Stimulated activated naive CD4-positive, alpha-beta T cell treated with Interleukin-2 at 50 U/mL for 16 hours (primary cell): Measurements from ENCODE around the gene BMP6.
"Not testable (repeated sequence)": the region's sequence is repeated elsewhere in the genome, so short reads cannot be mapped to it uniquely, and the experiment has no call there.

Source experiments
- DNase-seq: peaks from one replicate; lab custom pipeline; 2025; lab: John Stamatoyannopoulos, UW

BMP6 gene

DNA sequence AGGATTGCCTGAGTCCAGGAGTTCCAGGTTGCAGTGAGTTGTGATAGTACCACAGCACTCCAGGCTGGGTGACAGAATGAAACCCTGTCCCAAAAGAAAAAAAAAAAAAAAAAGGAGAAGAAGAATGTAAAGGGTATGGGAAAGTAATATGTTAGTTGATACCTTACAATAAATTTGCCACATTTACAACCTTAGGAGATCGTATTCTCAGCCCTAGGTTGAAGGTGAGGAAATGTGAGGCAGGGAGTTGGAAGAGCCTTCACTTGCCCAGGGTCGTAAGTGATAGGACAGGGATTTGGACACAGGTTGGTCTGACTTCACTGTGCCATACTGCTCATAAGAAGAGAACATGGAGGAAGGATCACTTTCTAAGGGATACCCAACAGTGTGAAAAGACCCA is 68.6 kb downstream of the BMP6 start:
- no peak for DNase-seq

DNA sequence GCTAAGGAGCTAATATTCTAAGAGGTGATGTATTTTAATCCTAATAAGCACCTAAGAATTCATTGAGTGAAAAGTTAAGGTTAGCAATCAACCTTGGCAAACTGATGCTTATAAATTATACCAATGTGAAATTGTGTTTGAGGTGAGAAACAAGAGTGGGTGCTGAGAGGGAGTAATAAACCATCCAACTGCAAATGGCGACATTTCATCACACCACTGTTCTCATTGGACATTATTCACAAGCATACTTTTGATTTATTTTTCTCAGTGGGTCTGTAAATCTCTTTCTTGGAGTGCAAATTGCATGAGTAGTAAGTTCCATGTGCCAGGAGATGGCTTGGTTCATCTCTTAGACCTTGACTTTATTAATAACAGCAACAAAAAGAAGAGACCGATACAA is 71.5 kb downstream of the BMP6 start:
- no peak for DNase-seq

DNA sequence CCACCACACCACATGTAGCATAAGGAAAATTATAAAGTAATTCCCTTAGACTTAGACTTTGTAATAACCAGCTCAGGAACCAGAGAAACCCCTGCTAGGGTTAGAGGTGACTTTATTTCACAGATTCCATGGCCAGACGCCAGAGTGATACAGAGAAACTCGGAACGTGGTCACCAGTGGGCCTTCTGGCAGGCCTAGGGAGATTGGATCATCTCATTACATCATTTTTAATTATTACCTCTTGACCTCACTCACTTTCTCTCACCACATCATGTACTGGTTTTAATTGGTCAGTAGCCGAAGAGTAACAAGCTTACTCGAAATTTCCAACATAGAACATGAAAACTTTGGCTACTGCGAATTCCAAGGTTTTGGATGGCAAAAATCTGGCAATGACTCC is 72.9 kb downstream of the BMP6 start:
- no peak for DNase-seq

DNA sequence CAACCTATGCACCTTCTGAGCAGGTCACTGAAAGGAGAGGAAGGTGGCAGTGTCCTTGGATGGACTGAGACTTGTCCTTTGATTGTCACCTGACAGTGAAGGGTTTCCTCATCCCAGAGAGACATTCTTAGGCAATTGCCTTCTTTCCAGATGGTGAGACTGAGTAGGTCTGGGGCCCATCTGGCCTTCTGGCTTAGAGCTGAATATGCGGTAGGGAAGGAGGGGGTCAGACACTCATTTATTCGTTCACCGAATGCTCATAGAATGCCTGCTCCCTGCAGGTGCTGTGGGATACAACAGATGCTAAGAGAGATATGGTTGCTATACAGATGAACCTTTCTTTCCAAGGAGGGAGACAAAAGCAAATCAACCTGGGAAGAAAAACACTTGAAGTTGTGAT is 76.8 kb downstream of the BMP6 start:
- no peak for DNase-seq

DNA sequence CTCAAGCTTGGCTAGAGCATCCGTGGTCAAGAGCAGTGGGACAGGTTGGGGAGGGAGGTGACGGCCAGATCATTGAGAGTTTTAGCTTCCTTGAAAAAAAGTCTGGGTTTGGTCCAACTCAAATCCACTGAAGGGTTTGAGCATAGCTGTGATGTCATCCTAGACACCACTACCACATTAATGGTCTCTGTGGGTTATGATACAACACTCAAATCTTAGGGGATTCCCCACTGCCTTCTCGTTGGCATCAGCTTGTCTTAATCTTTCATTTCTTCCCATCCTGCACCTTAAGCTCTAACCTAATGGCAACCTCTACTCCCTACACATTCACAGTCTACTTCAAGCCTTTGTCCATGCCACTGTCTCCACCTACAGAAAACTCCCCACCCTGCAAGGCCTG is 77.3 kb downstream of the BMP6 start:
- DNase-seq, result no peak

DNA sequence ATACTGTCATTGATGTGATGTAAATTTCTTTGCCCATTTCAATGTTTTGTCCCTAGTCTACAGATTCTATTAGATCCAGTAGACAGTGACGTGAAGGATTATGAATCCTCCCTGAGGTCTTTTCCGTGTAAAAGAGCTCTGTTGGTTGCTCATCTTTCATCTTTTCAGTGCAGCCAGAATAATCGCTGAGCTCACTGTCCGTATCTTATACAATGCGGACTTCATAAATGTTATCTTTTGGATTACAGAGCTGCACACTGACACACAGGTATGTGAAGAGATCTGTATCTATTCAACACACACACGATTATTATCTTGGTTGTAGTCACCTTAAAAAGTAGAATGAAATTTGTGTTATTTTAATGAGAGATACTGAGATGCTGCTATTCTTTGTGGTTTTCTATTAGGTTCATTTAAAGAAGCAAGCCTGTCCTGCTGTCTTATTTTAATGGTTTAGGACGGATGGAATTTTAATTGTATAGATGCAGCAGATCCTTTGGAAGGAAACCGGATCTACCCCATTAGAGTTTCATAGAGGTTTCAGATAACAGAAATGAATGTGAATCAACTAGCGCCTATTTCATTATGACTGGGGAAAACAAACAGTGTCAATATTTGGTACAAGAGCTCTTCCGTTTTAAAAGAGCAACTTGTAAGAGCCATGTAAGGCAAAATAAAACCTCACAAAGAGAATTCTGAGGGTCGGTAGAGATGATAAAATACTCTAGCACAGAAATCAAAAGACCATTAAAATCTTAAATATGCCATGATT is 79.4 kb downstream of the BMP6 start:
- DNase-seq, result no peak

DNA sequence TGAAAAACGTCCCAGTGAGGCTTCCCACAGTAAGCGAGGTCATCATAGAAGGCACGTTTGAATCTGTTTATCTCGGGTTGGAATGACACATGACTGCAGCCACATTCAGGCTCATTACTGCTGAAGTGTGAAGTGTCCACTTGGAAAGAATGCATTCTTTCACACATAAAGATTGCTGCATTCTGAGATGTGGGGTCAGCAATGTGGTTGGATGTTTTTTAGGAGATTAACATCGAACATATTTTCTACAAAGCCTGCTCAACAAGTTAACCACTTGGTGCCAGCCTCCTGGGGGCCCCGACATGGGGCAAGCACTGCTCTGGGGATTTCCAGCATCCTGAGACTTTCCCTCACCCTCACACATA is 79.9 kb downstream of the BMP6 start:
- no peak for DNase-seq

DNA sequence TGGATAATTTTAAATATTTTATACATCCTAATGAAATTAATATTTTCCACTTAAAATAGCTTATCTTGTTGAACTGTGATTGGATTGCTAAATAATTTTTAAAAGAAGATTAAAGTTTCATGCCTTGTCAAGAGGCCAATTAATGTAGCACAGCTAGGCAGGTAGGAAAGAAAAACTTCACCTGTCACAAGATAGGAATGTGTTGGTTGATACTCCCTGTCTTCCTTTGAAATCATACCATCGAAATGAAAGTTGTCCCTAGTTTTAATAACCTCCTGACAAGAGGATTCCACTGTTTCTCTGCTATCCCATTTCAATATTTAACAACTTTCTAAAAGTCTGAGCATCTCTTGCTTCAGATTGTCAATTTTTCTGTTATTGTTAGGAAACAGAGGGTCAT is 80.8 kb downstream of the BMP6 start:
- no peak for DNase-seq

GRCh38 chr6:7809346-7809745 is 83.4 kb downstream of the BMP6 start:
- DNase-seq, result no peak

- no peak for DNase-seq
These were observed 85.5 kb downstream of the BMP6 start for GRCh38 chr6:7811441-7811840.

GRCh38 chr6:7812623-7813022 is 86.7 kb downstream of the BMP6 start:
- no peak for DNase-seq

DNA sequence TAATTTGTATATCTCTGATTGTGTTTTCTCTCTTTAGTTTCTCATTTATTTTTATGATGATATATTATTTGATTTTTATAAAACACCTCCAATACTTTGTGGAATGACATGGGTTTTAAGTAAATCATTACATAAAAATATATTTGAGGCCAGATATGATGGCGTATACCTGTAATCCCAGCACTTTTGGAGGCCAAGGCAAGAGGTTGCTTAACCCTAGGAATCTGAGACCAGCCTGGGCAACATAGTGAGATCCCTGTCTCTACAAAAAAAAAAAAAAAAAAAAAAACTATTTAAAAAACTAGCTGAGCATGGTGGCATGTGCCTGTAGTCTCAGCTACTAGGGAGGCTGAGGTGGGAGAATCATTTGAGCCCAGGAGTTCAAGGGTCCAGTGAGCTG is 87.3 kb downstream of the BMP6 start:
- no peak for DNase-seq

DNA sequence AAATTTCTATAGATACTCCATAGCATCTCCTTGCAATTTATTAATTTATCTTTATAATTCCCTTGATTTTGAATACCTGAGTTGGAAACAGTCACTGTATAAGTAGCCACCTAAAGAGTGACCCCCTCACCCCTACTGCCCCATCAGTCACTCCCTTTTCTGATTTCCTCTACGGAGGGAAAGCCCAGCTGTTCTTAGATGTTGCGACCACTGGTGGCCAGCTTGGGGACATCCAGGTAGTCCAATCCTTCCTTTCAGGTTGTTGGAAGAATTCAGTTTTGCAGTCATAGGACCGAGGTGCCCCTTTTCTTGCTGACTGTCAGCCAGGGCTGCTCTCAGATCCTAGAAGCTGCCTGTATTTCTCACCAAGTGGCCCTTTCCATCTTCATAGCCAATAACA is 87.8 kb downstream of the BMP6 start:
- no peak for DNase-seq

GRCh38 chr6:7815716-7816115 is 89.8 kb downstream of the BMP6 start:
- no peak for DNase-seq

DNA sequence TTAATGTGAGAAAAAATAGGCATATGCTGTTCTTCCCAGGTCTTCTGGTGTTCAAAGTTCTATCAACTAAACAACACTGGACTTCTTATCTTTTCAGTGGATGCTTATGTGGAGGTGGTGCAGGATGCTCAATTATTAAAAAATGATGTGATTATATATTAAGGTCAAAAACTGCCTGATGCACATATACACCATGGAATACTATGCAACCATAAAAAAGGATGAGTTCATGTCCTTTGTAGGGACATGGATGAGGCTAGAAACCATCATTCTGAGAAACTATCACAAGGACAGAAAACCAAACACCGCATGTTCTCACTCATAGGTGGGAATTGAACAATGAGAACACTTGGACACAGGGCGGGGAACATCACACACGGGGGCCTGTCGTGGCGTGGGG is 91.3 kb downstream of the BMP6 start:
- not testable (repeated sequence) for DNase-seq

GRCh38 chr6:7818257-7819214 is 92.6 kb downstream of the BMP6 start:
- no peak for DNase-seq

- no peak for DNase-seq
These were observed 93.6 kb downstream of the BMP6 start for GRCh38 chr6:7819431-7820015.

DNA sequence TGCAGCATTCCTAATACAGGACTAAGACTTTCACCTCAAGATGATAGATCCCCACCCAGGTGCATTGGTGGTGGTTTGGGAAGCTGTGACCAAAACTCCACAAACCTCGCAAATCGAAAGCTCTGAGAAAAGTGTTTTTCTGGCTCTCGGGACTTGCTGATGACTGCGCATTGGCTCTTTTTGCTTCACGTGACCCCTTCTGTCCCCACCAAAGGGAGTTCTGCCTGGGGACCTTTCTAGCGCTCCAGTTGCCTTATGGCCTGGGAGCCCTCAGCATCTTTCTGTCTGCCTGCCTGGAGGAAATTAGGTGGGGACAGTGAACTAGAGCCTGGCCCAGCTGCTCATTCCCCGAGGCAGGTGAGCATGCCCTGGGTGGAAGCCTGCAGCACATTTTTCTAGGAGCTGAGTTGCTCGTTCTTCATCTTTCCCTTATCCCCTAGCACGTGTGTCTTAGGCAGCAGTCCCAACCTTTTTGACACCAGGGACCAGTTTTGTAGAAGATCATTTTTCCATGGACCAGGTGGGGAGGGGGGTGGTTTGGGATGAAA is 94.5 kb downstream of the BMP6 start:
- no peak for DNase-seq

GRCh38 chr6:7821426-7821825 is 95.5 kb downstream of the BMP6 start:
- no peak for DNase-seq

GRCh38 chr6:7823552-7823951 is 97.7 kb downstream of the BMP6 start:
- DNase-seq, result no peak

DNA sequence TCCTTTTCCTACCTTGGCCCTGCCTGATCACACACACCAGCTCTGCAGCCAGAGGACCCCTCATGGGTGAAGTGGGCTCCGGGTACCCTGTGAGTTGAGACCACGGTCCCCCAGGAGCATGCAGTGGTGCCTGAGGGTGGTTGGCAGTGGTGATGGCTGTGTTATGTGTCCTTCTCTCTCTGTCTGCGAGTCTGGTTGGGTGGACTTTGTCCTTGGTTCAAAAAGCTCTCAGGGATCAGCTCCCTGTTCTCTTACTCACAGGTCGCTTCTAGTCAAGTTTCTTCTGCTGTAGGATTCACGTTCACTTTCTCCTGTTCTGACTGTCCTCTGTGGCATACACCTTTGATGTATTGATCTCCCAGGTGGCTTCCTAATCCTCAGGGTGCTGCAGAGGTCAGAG is 100.1 kb downstream of the BMP6 start:
- no peak for DNase-seq

DNA sequence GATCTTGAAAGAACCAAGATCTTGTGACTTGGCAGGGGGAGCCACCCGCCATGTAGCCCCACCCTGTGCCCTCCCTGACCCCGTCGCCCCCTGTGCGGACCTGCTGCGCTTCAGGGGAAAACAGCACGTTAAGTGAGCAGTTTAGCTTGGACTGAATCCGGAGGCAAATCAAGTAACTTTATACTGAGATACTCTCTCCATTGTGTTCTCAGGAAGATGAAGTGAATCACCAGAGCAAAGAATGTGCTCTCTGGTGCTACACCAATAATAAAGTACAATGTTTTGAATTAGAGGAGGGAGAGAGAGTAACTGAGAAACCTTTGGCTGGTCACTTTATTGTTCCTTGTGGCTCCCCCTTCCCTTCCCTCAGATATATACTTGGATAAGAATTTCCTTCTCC is 101.2 kb downstream of the BMP6 start:
- DNase-seq, result no peak

DNA sequence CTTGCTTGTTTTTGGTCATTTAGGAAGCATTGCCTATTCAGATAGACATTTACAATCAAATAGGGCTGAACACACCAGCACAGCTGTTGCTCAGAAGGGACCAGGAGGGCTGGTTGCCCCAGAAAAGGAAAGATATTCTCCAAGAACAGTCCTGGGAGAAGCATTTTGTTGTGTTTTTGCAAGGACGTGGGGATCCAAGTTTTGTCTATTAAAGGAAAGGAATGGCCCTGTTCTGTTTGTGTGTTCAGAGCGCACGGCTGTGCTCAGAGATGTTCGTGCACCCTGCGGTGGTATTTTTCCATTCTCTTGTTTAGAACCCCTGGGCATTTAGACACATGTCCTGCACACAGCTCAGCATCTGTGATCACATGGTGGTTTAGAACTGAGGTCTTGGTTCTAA is 102.2 kb downstream of the BMP6 start:
- DNase-seq, result no peak
